ES-I3 (cell line): ENCODE results near the gene ZNF804A.

ENCODE experiments used
- H3K36me3 ChIP-seq: 2 replicates; pipeline ENCODE4 v1.6.1; 2013; ENCODE audit warnings: mild to moderate bottlenecking, low read length, control low read depth, moderate library complexity; ENCODE audit not compliant: insufficient read depth
- H3K4me1 ChIP-seq: 2 replicates; pipeline ENCODE4 v1.6.1; 2013; ENCODE audit warnings: mild to moderate bottlenecking, control low read depth, low read length; ENCODE audit not compliant: insufficient read depth
- H3K9ac ChIP-seq: 2 replicates; pipeline ENCODE4 v1.6.1; 2013; ENCODE audit warnings: low read depth, mild to moderate bottlenecking, low read length, moderate library complexity
- H3K9me3 ChIP-seq: 2 replicates; pipeline ENCODE4 v1.6.1; 2013; ENCODE audit warnings: mild to moderate bottlenecking, low read length, moderate library complexity; ENCODE audit not compliant: control insufficient read depth, insufficient read depth

Gene ZNF804A

DNA sequence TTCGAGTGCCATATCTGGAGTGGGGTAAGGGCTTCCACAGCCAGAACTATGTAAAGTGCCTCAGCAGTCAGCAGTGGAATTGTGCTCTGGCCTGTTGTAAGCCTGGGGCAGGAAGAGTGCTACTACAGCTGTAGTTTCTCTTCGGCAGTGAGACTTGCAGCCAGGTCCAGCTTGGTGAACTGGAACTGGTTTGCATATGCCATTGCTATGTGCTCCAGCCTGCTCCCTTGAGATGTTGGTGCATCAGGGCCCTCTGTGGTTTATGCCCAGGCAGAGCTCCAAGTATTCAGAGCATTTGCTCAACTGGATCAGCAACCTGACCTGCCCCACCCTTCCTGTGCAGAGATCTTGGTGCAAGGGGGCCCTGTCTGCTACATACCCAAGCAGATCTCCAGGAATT lies 47.8 kb downstream of the ZNF804A start:
- Histone ChIP-seq H3K4me1 (no peaks in the 10 kb centered on the region), H3K9me3 (peaks cover 4% of the 10 kb centered on the region; the same call in 1 of the 2 replicates), H3K9ac (no peak overlapping the region), H3K36me3 (no peaks in the 10 kb centered on the region)

DNA sequence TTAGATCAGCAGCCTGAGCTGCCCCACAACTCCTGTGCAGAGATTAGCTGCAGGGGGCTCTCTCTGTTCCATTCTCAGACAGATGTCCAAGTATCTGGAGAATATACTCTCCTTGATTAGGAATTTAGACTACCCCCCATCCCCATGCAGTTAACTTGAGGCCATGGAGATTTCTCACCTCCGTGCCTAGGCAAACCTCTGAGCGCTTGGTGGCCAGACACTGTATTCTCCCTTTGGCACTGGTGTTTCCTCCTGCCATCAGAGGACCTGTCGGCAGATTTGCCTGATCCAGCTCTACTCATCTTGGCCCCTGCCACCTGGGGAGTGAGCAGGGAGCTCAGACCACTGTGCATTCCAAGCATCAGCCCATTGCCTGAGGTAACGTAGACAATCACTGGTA lies 48.3 kb downstream of the ZNF804A start:
- Histone ChIP-seq H3K36me3 (no peaks in the 10 kb centered on the region), H3K9ac (no peak overlapping the region), H3K9me3 (peaks cover 4% of the 10 kb centered on the region; the same call in 1 of the 2 replicates), H3K4me1 (no peaks in the 10 kb centered on the region)

DNA sequence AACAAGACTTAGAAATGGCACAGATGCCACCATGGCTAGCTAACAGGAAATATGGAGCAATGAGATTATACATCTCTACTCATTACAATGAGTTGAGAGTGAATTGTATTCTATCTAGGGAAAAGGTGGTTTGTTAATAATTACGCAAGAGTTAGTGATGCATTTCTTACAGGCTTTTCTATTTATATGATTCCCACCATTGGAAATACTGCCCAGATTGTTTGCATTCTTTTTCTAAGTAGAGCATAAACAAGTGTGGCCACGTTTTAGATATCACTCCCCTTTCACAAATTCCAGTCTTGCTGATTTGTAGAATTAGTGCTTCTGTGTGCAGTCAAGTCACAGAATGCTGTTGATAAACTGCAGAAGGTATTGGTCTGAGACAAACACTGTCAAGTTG lies 56.6 kb downstream of the ZNF804A start:
- Histone ChIP-seq H3K4me1 (no peaks in the 10 kb centered on the region), H3K36me3 (no peaks in the 10 kb centered on the region), H3K9ac (no peak overlapping the region), H3K9me3 (no peaks in the 10 kb centered on the region)

DNA sequence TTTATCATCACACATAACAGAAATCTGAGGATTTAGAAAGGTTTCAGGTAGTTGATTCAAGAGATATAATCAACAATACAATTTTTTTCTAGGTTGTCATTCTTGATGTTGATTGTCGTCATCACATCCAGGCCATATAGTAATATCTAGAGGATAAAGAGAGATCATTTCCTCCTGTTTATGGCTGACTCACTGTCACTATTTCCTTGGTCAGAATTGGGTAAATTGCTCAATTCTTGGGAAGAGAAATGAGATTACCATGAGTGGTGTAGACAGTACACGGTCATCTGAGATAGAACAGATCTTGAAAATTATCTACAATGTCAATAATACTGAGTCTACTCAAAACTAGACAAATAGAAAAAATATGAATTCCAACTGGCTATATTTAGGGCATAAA lies 78.8 kb downstream of the ZNF804A start:
- H3K36me3 ChIP-seq: no peaks in the 10 kb centered on the region
- H3K4me1 ChIP-seq: no peaks in the 10 kb centered on the region
- peaks cover 15% of the 10 kb centered on the region for H3K9me3 ChIP-seq
- H3K9ac ChIP-seq: no peak overlapping the region

DNA sequence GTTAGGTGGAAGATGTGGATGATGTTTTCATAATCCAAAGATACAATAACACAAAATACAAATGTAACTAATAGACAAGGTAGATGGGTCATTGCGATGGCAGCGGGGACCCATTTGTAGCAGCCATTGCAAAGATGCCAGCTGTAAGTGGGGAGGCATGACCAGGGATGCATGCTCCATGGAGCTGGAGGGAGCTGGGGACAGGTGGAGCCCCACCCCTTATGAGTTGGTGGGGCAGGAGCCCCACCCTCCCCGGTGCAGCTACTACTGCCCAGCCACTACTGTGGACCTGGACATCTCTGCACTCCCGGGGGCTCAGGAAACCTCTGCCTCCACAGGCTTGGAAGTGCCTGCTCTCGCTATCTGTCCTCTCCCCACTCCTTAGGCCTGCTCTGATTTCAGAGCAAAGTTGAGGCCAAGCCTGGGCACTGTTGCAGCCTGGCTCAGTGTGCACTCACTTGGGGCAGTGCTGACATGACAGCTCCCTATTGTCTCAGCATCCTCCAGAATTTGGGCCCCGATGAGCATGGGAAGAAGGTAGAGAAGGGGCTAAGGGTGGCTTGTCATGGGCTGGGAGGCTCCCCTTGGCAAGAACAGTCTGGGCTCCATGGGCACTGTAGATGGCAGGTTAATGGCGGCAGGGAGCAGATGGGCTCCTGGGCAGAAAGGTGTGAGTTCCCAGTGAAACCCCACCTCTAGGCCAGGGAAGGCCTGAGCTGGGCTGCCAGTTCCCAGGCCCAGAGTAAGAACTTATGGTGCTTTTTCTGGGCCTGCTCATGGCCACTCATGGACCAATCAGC lies 81.1 kb downstream of the ZNF804A start:
- H3K4me1 ChIP-seq: no peaks in the 10 kb centered on the region
- H3K36me3 ChIP-seq: no peaks in the 10 kb centered on the region
- peaks cover 15% of the 10 kb centered on the region for H3K9me3 ChIP-seq
- H3K9ac ChIP-seq: no peak overlapping the region

DNA sequence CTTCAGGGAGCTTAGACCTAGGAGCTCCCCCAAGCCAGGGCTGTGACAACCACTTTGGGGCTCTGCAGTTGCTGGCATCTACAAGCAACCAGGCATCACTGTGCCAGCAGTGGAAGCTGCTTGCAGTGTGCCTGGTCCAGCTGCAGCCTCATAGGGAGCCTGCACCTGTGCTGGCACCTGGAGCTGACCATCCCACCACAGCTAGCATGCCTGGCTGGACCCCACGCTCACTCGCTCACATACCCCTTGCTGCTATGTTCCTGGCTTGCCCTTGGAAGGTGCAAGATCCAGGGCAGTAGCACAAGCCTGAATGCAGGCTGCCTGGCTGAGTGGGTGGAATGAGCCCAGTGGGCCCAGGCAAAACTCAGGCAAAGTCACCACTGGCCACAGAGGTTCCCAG lies 82.5 kb downstream of the ZNF804A start:
- H3K36me3 ChIP-seq: no peaks in the 10 kb centered on the region
- no peaks in the 10 kb centered on the region for H3K4me1 ChIP-seq
- H3K9me3 ChIP-seq: peaks cover 15% of the 10 kb centered on the region
- H3K9ac ChIP-seq: no peak overlapping the region

DNA sequence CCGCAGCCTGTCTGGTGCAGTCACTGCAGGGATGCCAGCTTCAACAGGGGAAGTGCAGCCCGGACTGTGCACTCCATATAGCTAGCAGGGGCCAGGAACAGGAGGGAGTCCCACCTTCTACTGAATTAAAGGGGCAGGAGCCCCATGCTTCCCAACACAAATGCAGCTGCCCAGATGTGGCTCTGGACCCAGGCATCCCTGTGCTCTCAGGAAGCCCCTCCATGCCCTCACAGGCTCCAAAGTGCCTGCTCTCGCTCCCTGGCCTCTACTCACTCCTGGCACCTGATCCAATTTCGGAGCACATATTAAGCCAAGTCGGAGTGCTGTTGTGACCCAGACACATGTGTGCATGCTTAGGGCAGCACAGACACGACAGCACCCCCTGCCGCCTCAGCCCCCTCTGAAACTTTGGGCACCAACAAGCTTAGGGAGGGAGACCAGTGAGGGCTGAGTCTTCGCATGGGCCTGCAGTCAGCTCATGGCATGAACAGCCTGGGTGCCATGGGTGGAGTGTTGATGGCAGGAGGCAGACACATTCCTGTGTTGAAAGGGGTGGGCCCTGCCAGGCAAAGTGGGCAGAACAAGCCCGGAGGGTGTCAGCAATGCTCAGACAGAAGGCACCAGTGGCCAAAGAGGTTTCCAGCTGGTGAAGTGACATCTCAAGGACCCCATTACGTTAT lies 83.5 kb downstream of the ZNF804A start:
- Histone ChIP-seq H3K4me1 (no peaks in the 10 kb centered on the region), H3K9ac (no peak overlapping the region), H3K9me3 (peaks cover 15% of the 10 kb centered on the region), H3K36me3 (no peaks in the 10 kb centered on the region)

DNA sequence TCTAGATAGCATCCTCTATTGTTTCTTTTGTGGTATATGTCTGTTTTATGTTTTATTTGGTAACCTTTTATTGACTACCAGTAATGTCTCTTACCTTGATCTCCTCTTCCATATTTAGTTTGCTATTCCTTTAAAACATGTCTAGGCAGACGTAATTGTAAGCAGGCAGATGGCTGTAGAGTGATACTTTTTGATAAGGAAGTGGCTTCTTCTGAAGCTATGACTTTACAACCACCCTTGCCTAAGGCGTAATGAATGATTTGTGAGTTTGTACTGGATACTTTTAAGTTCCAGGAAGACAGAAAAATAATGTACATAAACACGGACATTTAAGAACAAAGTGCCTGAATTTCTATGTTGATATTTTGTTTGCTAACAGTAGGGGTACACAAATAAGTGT lies 85.6 kb downstream of the ZNF804A start:
- Histone ChIP-seq H3K4me1 (no peaks in the 10 kb centered on the region), H3K36me3 (no peaks in the 10 kb centered on the region)

DNA sequence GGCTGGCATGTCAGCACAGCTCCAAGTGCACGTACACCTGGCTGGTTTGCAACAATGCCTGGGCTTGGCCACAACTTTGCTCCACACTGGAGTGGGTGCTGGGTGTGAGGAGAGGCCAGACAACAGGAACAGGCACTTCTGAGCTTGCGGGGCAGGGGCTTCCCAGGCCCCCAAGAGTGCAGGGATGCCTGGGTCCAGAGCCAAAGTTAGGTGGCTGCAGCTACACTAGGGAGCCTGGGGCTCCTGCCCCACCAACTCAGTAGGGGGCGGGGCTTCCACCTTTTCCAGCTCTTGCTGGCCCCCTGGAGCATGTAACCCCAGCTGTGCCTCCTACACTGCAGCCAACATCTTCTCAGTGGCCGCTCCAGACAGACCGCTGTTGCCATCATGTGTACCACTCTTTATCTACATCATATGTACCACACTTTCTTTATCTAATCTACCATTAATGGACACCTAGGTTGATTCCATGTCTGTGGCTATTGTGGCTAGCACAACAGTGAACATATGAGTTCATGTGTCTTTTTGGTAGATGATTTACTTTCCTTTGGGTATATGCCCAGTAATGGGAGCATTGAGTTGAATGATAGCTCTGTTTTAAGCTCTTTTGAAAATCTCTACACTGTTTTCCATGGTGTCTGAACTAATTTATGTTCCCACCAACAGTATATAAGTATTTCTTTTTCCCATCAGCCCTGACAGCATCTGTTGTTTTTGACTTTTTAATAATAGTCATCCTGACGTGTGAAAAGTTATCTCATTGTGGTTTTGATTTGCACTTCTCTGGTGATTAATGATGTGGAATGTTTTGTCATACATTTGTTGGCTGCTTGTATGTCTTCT lies 87.9 kb downstream of the ZNF804A start:
- H3K9ac ChIP-seq: no peak overlapping the region
- no peaks in the 10 kb centered on the region for H3K36me3 ChIP-seq
- no peaks in the 10 kb centered on the region for H3K4me1 ChIP-seq
- H3K9me3 ChIP-seq: peaks cover 3% of the 10 kb centered on the region

More for the DNA sequence above, 85.6 kb downstream of the ZNF804A start:
- H3K9ac ChIP-seq: no peak overlapping the region
- peaks cover 15% of the 10 kb centered on the region for H3K9me3 ChIP-seq

DNA sequence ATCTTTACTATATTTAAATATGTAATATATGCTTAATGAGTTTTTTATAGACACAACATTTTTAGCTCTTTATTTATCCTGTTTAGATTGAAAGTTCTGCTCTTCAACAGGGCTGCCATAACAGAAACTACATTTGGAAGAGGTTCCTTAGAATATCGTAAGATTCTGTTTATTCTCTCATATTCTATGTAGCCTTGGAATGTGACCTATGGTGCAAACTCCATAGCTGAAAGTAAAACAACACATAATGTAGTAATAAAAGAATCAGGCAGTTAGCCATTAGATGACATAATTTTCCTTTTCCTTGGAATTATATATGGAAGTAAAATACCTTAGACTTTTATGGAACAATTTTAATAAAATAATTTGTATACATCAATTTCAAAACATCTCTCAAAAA lies 91.3 kb downstream of the ZNF804A start:
- Histone ChIP-seq H3K9me3 (no peaks in the 10 kb centered on the region), H3K36me3 (no peaks in the 10 kb centered on the region), H3K4me1 (no peaks in the 10 kb centered on the region), H3K9ac (no peak overlapping the region)

DNA sequence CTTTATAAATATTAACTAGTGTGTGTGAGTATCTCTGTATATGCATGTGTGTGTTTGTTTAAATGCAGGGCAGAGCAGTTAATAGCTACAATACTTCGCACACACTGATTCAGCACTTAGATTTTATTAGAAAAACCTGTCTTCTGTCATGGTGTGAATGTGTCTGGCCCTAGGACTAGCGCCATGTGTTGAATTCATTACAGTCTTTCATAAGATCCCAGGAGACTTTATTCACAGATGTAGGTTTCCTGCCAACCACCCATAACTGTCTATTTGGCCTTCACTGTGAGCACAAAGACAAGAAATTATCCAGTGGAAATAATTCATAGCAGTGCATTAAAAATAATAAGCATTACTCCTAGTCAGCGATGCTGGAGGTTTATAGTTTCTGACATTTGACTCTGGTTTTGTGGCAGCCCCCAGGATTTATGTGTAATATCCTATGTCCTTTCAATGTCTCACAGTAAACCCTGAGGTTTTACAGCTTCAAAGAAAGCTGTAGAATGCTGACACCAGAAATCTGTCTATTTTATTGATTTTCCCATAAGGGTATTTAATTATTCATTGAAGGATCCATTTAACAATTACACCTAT lies 93.9 kb downstream of the ZNF804A start:
- no peaks in the 10 kb centered on the region for H3K36me3 ChIP-seq
- no peaks in the 10 kb centered on the region for H3K9me3 ChIP-seq
- H3K4me1 ChIP-seq: no peaks in the 10 kb centered on the region
- H3K9ac ChIP-seq: no peak overlapping the region

DNA sequence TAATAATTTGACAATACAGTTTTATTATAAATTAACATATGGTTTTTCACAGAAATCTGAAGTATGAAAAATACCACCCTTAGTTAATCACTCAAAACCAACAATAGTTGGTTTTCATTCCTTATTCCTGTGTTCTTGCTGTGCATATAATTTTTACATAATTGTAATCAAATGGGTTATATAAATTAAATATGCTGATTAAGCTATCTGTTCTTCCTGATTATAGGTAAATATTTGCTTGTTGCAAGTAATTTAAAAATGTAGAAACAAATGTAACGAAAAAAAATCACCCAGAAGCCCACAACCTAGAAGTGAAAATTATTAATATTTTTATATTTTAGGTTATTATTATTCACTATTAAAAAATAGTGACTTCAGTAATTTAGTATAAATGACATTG lies 98.3 kb downstream of the ZNF804A start:
- Histone ChIP-seq H3K4me1 (no peaks in the 10 kb centered on the region), H3K9ac (no peak overlapping the region), H3K9me3 (no peaks in the 10 kb centered on the region), H3K36me3 (no peaks in the 10 kb centered on the region)

DNA sequence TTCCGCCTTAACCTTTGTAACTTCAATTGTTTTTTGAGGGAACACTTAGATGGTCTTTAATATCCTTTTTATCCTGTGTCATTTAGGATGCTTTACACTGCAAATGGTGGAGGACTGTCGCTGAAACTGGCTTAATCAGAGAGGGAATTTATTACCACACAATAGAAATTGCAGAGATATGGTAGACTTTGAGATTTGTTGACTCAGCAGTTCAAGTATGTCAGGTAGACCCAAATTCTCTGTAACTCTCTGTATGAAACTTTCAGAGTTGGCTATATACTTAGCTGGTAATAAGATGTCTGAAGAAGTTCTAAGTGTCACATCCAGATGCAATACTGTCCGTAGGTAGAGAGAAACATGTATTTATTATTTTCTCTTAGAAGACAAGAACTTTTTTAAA lies 100.1 kb downstream of the ZNF804A start:
- Histone ChIP-seq H3K9ac (no peak overlapping the region), H3K36me3 (no peaks in the 10 kb centered on the region), H3K4me1 (no peaks in the 10 kb centered on the region), H3K9me3 (no peaks in the 10 kb centered on the region)

DNA sequence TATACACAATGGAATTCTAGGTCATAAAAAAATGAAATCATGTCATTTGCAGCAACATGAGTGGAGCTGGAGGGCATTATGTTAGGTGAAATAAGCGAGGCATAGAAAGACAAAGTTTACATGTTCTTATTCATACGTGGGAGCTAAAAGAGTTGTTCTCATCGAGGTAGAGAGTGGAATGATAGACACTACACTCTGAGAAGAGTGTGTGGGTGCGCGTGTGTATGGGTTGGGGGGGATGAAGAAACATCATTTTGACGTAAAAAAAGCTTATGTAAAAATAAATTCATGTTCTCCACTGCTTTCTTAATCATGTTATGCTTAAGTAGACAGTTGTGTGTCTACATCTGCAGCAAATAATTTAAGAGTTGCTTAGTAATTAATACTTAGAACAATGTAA lies 123.6 kb downstream of the ZNF804A start:
- no peaks in the 10 kb centered on the region for H3K4me1 ChIP-seq
- no peak overlapping the region for H3K9ac ChIP-seq
- peaks cover 5% of the 10 kb centered on the region; the same call in 1 of the 2 replicates for H3K9me3 ChIP-seq
- H3K36me3 ChIP-seq: no peaks in the 10 kb centered on the region
